Smooth muscle cell of the brain vasculature (primary cell): ENCODE data around the gene ZBTB4.

Source experiments
- DNase-seq: peaks from one replicate; pipeline ENCODE4 v3.0.0-alpha.2; 2012; ENCODE audit warnings: low read depth, low spot score

ZBTB4 gene

GRCh38 chr17:7419819-7420610 is 59.4 kb downstream of the ZBTB4 start, which contains the start of gene SPEM1:
TSS of gene SPEM1 (plus strand) at chr17:7420324. CDS start at chr17:7420385, 61 bp downstream.
- DNase-seq, result no peak

GRCh38 chr17:7418472-7419152 is 60.8 kb downstream of the ZBTB4 start:
- DNase-seq, result no peak

GRCh38 chr17:7417056-7417655 is 62.3 kb downstream of the ZBTB4 start:
- no peak for DNase-seq

GRCh38 chr17:7416323-7416722 is 63.1 kb downstream of the ZBTB4 start:
- DNase-seq, result no peak

- DNase-seq, result no peak
Measured at GRCh38 chr17:7415784-7416183, 63.6 kb downstream of the ZBTB4 start.

GRCh38 chr17:7414837-7415236 is 64.6 kb downstream of the ZBTB4 start:
- no peak for DNase-seq

GRCh38 chr17:7413346-7413985 is 66.0 kb downstream of the ZBTB4 start:
- DNase-seq, result no peak

- no peak for DNase-seq
Measured at GRCh38 chr17:7411427-7411750, 68.0 kb downstream of the ZBTB4 start.

- no peak for DNase-seq
Measured at GRCh38 chr17:7410634-7411426, 68.6 kb downstream of the ZBTB4 start.

- no peak for DNase-seq
Measured at GRCh38 chr17:7409716-7410115, 69.7 kb downstream of the ZBTB4 start.
